ENCODE results near the gene OAS2.

- TF ChIP-seq CTCF (IDR thresholded peaks at IDR 0.05; ENCODE audit: low read depth, low read length): no peak
- no peak for TF ChIP-seq MYC (IDR thresholded peaks at IDR 0.05; ENCODE audit: low read depth, low read length)
- no peak for TF ChIP-seq POLR2A (IDR thresholded peaks at IDR 0.05; ENCODE audit: extremely low read depth, insufficient read length)
- TF ChIP-seq MAX (IDR thresholded peaks at IDR 0.05; ENCODE audit: low read depth, low read length): no peak
These were observed 9.9 kb downstream of the OAS2 start for GRCh38 chr12:112988224-112988623.
